Measurements from ENCODE around the gene C14orf119. TPM values are rescaled to one million over a fixed set of nuclear protein-coding genes. Genes with fewer than 3 reads are reported as not detected.

C14orf119 gene
- total RNA-seq, 1 experiment from 2014 or later: 65.1 TPM

GRCh38 chr14:23076785-23077408 is 18.4 kb upstream of the C14orf119 start:
- peaks cover 12 to 13% of the 10 kb centered on the region in 2 experiments for H3K4me1 Mint-ChIP-seq
- Histone ChIP-seq H3K79me2 (ENCODE audit: insufficient read depth, low read length) (no peaks in the 10 kb centered on the region), H2AK5ac (ENCODE audit: insufficient read length, low read length) (no peak overlapping the region), H3K9ac (ENCODE audit: extremely low read depth, insufficient read length, low read length) (no peak overlapping the region), H2BK5ac (ENCODE audit: insufficient read length, low read length) (no peak overlapping the region), H4K20me1 (ENCODE audit: control insufficient read depth, insufficient read depth, insufficient read length) (no peaks in the 10 kb centered on the region), H3K27me3 (ENCODE audit: insufficient read depth, low read length) (no peaks in the 10 kb centered on the region), H3K23ac (ENCODE audit: insufficient read length, low read depth, low read length) (no peak overlapping the region), H2AFZ (ENCODE audit: low read length) (no peak overlapping the region), H2BK15ac (ENCODE audit: low read depth, low read length) (no peak overlapping the region), H3T11ph (ENCODE audit: low read length) (no peak overlapping the region), H3K79me1 (ENCODE audit: insufficient read depth, low read depth, low read length, poor library complexity, severe bottlenecking) (no peaks in the 10 kb centered on the region), H3K4ac (ENCODE audit: low read depth, low read length) (no peak overlapping the region), H2BK120ac (ENCODE audit: low read depth, low read length, poor library complexity, severe bottlenecking) (no peak overlapping the region), H4K91ac (ENCODE audit: insufficient read length, low read depth, low read length) (no peak overlapping the region), H3K4me1 (ENCODE audit: insufficient read depth, low read length) (no peaks in the 10 kb centered on the region), H2BK20ac (ENCODE audit: low read depth, low read length, poor library complexity, severe bottlenecking) (no peak overlapping the region), H4K5ac (ENCODE audit: insufficient read length, low read depth, low read length) (no peak overlapping the region), H2BK12ac (ENCODE audit: insufficient read length, low read depth, low read length) (no peak overlapping the region), H3K27ac (ENCODE audit: insufficient read length, low read depth, low read length) (no peak overlapping the region), H3K56ac (ENCODE audit: insufficient read length, low read depth, low read length) (no peak overlapping the region), H4K8ac (replicated peaks; ENCODE audit: insufficient read length, low read depth, low read length) (no peak overlapping the region), H3K9me3 (ENCODE audit: control insufficient read depth, low read depth, low read length) (no peaks in the 10 kb centered on the region), H3K18ac (ENCODE audit: insufficient read length, low read depth, low read length) (no peak overlapping the region), H3K4me2 (ENCODE audit: insufficient read depth, insufficient read length, low read length) (no peak overlapping the region), H3K23me2 (ENCODE audit: insufficient read length, low read depth, low read length, poor library complexity, severe bottlenecking) (no peaks in the 10 kb centered on the region), H3K14ac (ENCODE audit: insufficient read depth, low read length) (no peak overlapping the region)
- no peak overlapping the region for H3K4me3 Mint-ChIP-seq
- H3K27me3 Mint-ChIP-seq (ENCODE audit: low read depth): no peaks in the 10 kb centered on the region
- H3K36me3 Mint-ChIP-seq (ENCODE audit: insufficient read depth in 1 of 3, low read depth in 3 of 3): peaks cover 51 to 92% (median 87%) of the 10 kb centered on the region in 3 experiments; a peak in 6 of 7 replicates
- TF ChIP-seq CTCF (conservative IDR thresholded peaks at IDR 0.05): peak; percentile 77
- no CpG with 5 or more reads among the region's 5 CpGs for WGBS (ENCODE audit: extremely low coverage, insufficient read length, low lambda C conversion rate)
- no peak for DNase-seq
- H3K9me3 Mint-ChIP-seq: no peaks in the 10 kb centered on the region; a peak in 1 of 5 replicates
- H3K27ac Mint-ChIP-seq: no peak overlapping the region

All from H9 (cell line).